Adipose tissue (tissue), 3 donors: ENCODE measurements around the gene C1orf141. TPM values are rescaled to one million over a fixed set of nuclear protein-coding genes. Genes with fewer than 3 reads are reported as not detected.

Source experiments
- H3K27ac ChIP-seq: one replicate; pipeline ENCODE4 v1.5.1; 2013; ENCODE audit warnings: low read depth, low read length
- WGBS, 3 donors: extraction: QIAGEN DNeasy Blood & Tissue Kit; methylation state at CpG; one replicate each; pipeline ENCODE4 v1.1.7; 2013; 5-methylcytosine and 5-hydroxymethylcytosine counted together
- polyA plus RNA-seq, 3 donors: library from polyadenylated mRNA; stranded (reverse); fragments of 200-250 nt; gene quantifications; one replicate each; pipeline ENCODE4 v1.2.3, GENCODE V29; 2013
- donor health status: healthy with polysubstance abuse.
- donor health status: Bipolar disorder and iron deficiency.
- donor health status: healthy.

Gene C1orf141
- polyA plus RNA-seq, 3 donors, result not detected

DNA sequence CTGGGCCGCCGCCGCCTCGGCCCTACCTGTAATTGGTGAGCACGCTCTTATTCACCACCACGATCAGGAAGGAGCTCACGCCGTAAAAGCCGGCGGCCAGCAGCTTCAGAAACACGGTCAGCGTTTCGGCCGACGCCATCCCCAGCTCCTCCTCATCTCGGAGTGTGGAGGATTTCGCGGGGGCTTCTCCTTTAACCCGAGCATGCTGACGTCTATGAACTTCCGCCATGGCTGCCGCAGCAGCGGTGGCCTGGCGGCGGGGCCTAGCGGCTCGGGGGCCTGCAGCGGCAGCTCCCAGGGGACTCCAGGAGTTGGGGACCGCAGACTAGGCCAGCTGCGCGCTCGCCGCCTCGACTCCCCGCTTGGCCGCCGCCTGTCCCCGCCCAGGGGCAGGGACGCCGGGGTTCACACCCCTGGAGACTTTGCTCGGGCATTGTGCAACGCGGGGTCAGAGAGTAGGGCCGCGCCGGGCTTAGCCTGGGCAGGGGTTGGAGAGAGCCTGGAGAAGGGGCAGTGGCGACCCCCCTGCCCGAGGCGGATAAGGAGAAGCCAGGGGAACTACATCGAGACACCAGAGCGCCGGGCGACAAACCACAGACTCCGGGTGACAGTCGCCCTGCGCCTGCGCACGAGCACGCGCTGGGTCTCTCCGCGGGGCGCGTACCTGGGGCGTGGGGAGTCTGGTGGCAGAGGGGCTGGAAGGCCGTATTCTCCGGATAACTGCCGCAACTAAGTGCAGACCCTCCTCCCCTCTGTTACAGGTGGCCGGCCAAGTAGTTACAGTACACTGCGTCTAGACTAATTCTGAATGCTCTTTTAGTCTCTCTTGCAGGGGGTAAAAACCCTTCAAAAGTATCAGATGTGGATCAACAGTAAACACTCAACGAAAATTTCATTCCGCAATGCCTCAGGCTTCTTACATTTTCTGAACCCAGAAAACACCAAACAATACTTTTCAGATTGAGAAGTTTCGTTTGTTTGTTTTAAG lies 80.7 kb downstream of the C1orf141 start, which contains the start of gene SLC35D1:
SLC35D1 (minus strand) TSS at position 364 of the 988 bp plus-strand sequence; CDS start at position 229, 135 bp downstream.
- WGBS, 3 donors, result 0 to 1% (median 1%) methylated on average over 61 to 73 of the region's 73 CpGs
- peak within 1 kb of the TSS; percentile 14 for H3K27ac ChIP-seq

DNA sequence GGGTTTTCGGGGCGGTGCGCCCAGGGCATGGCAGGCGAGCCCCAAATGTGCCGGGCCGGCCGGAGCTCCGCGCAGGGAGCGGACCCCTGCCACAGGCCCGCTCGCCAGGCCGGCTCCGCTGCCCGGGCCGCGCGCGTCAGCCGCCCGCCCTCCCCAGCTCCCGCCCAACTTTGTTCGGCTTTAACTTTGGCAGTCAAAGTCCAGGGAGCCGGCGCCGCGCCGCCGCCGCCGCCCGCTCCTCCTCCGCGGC lies 81.3 kb downstream of the C1orf141 start:
- H3K27ac ChIP-seq, result peak overlapping the region; percentile 14
- 0% methylated on average over 30 to 34 of the region's 34 CpGs for WGBS, 3 donors

DNA sequence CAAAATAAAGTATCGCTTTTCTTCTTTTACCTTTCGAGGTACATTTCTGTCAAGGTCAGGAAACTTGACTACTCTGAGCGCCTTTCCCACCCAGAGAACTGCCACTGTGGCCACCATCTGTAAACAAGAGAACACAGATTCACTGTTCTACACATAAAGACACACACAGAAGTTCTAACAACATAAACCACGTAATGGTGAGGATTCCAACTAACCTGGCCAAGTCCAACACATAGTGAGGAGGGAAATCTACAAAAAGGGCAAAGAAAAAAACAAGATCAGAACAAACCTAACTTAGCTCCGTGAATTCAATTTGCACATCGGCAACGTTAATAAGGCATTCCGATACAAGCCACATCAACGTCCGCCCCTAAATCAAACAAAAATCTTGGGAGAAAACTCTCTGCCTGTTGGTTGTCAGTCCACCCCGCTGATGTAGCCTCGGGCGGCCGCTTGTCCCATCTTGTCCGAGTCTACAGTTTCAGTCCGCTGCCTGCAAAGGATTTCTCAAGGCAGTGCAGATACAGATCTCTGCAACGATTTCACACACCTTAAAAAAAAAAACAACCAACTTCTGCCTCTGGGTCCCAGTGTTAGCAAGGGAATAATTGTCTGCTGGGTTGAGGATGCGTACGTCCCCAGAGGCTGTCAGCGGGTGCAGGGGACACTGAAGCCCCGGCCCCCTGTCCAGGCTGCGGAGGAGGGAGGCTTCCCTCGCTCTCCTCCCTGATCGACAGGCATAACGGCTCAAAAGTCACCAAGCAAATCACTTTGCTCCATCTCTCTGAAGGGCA lies 81.8 kb downstream of the C1orf141 start:
- 2 to 4% (median 4%) methylated on average over 25 of the region's 25 CpGs for WGBS, 3 donors
- peak overlapping the region; percentile 14 for H3K27ac ChIP-seq

DNA sequence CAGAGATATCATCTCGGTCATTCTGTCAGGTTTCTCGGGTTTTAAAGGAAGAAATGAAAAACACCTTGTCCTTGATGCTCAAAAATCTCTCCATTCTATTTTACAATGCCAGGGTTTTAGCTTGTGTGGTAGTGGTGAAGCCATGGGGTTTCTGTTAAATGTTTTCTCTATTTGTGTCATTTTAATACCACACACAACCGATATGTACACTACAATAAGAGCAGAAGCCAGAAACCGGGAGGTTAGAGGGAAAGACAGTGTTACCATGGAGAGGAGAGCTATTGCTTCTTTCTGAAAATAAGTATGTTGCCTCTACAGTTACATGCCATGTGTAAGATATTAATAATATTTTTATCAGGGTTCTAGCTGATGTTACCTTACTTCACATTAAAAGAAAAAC lies 83.6 kb downstream of the C1orf141 start:
- no peak overlapping the region for H3K27ac ChIP-seq
- WGBS, 3 donors, result 40 to 72% (median 66%) methylated on average over 4 of the region's 4 CpGs

DNA sequence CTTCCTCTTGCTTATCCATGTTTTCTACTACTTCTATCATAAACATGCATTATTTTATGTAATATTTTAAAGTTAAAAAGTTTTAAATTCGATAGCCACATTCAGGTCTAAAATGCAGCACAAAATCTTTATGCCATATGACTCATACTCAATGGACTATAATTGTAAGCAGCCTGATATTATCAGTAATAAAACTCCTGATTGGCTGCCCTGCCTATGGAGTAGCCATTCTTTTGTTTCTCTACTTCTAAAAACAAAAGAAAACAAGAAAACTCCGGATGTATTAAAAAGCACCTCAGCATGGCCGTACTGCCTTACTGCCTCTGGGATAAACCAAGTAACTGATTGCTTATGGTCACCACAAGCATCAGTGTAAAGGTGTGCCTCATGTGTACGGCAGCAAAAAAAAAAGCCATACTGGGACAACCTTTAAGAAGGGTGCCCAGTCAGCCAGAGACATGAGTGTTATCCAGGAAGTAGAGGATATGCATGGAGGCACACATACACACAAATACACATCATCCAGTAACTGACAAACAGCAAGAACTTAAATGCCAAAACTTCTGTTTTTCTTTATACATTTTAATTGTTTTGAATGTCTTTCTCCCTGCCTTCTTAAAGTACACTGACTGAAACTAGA lies 90.0 kb downstream of the C1orf141 start:
- WGBS, 3 donors, result 92 to 95% (median 95%) methylated on average over 4 of the region's 4 CpGs
- no peak overlapping the region for H3K27ac ChIP-seq

DNA sequence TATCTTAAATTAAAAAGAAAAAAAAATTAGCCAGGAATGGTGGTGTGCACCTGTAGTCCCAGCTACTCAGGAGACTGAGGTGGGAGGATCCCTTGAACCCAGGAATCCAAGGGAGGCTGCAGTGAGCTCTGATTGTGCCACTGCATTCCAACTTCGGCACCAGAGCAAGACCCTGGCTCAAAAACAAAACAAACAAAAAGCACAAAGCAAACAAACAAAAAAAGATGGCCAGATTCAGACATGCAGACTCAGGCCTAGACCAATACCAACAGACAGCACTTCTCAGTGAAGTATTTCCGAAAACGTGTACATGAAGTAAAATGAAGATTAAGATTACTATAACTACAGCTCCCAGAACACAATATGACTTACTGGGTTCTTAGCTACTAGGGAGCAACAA lies 91.4 kb downstream of the C1orf141 start:
- WGBS, 3 donors, result 42 to 95% (median 90%) methylated on average over 3 of the region's 3 CpGs
- H3K27ac ChIP-seq, result no peak overlapping the region

Other genes starting within 250 kb of the C1orf141 start
- 1 to 10 TPM in 1 of 3 donors, under 1 TPM in 2; 0.83 to 1.1 (median 0.90) TPM for gene DNAI4, start 210.1 kb downstream of the C1orf141 start, polyA plus RNA-seq
- 10 to 100 TPM in 1 of 3 donors, 1 to 10 TPM in 2; 4.0 to 23.5 (median 9.9) TPM for gene MIER1, start 210.0 kb downstream of the C1orf141 start, polyA plus RNA-seq
- 1 to 10 TPM; 2.4 to 3.5 (median 2.7) TPM for gene SLC35D1, start 80.8 kb downstream of the C1orf141 start, polyA plus RNA-seq
- gene IL23R, start 31.5 kb upstream of the C1orf141 start, polyA plus RNA-seq, result not detected
- gene IL12RB2, start 172.9 kb upstream of the C1orf141 start, polyA plus RNA-seq, result under 1 TPM; 0.46 to 0.97 (median 0.90) TPM